ENCODE measurements around the gene PAPLN. TPM values are rescaled to one million over a fixed set of nuclear protein-coding genes. Genes with fewer than 3 reads are reported as not detected.
"Not testable (repeated sequence)": the region's sequence is repeated elsewhere in the genome, so short reads cannot be mapped to it uniquely, and the experiment has no call there.

Gene PAPLN
- total RNA-seq, 1 experiment from 2014 or later, result 9.6 TPM

- no peaks in the 10 kb centered on the region for H3K9me3 ChIP-seq (ENCODE audit: control insufficient read depth in 1 of 2, insufficient read depth in 1 of 2, low read depth in 1 of 2, low read length in 2 of 2)
- no peak overlapping the region for H3K27ac ChIP-seq (ENCODE audit: low read depth, low read length)
- H3K79me2 ChIP-seq (ENCODE audit: insufficient read depth, low read length), result no peaks in the 10 kb centered on the region
- ATAC-seq, result no peak
- H2AFZ ChIP-seq (ENCODE audit: low read depth, low read length, poor library complexity, severe bottlenecking), result no peak overlapping the region
- no peak overlapping the region for H3K4me2 ChIP-seq (ENCODE audit: low read length)
- H3K27me3 ChIP-seq (ENCODE audit: insufficient read depth, low read length), result no peaks in the 10 kb centered on the region
- no peak overlapping the region for H3K9ac ChIP-seq (ENCODE audit: low read length)
- CTCF ChIA-PET, result interaction anchor here (3.7 kb wide), 1 partner anchor 12 kb away, joined by 18 read pairs; no protein-coding TSS in a partner anchor
- peaks cover 0 to 5% of the 10 kb centered on the region in 2 experiments; a peak in 2 of 4 replicates for H3K4me1 ChIP-seq (ENCODE audit: control insufficient read depth in 1 of 2, insufficient read depth in 2 of 2, low read length in 2 of 2)
- TF ChIP-seq, protein P1, sequence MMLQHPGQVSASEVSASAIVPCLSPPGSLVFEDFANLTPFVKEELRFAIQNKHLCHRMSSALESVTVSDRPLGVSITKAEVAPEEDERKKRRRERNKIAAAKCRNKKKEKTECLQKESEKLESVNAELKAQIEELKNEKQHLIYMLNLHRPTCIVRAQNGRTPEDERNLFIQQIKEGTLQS (IDR thresholded peaks at IDR 0.05), result no peak
- TF ChIP-seq EZH2phosphoT487 (IDR thresholded peaks at IDR 0.05; ENCODE audit: borderline replicate concordance) (no peak), MAX (IDR thresholded peaks at IDR 0.05) (no peak), CBX3 (IDR thresholded peaks at IDR 0.05; ENCODE audit: low read depth) (no peak), FOSL1 (IDR thresholded peaks at IDR 0.05; ENCODE audit: low read depth) (no peak), SIN3A (IDR thresholded peaks at IDR 0.05; ENCODE audit: low read depth) (no peak), POLR2A (IDR thresholded peaks at IDR 0.05; ENCODE audit: borderline replicate concordance, extremely low read depth, insufficient read depth, insufficient read length) (no peak), SP1 (IDR thresholded peaks at IDR 0.05; ENCODE audit: low read depth) (no peak), TCF7L2 (IDR thresholded peaks at IDR 0.05; ENCODE audit: borderline replicate concordance, extremely low read depth, insufficient read depth, insufficient read length) (no peak), ZNF274 (IDR thresholded peaks at IDR 0.05; ENCODE audit: low read depth, low read length) (no peak), EZH2 (IDR thresholded peaks at IDR 0.05) (no peak), CTCF (IDR thresholded peaks at IDR 0.05 in 2 of 3, conservative IDR thresholded peaks at IDR 0.05 in 1 of 3; ENCODE audit: borderline replicate concordance in 1 of 3, insufficient read depth in 1 of 3, low read depth in 2 of 3, low read length in 2 of 3) (no peak)
- H3K36me3 ChIP-seq (ENCODE audit: control insufficient read depth in 1 of 2, insufficient read depth in 2 of 2, low read length in 2 of 2), result no peaks in the 10 kb centered on the region
- no TSS peak for BruUV-seq (replicated peaks)
- intact Hi-C loops (cut with micrococcal nuclease), result no loop called here
- RAD21 ChIA-PET (ENCODE audit: low non-redundant PET in 1 of 2, low total read pairs in 2 of 2, uncharacterized antibody in 2 of 2, unreplicated experiment in 2 of 2), result no interaction called here
- no peaks in the 10 kb centered on the region for H4K20me1 ChIP-seq (ENCODE audit: insufficient read depth)
- POLR2A ChIA-PET, result no interaction called here
- H3K9me2 ChIP-seq (ENCODE audit: insufficient read depth), result no peaks in the 10 kb centered on the region
- H3K4me3 ChIP-seq (replicated peaks in 1 of 2; ENCODE audit: low read depth in 1 of 2, low read length in 2 of 2), result no peak overlapping the region
- DNase-seq (ENCODE audit: low read depth, low spot score), result no peak
Measured at GRCh38 chr14:73307261-73307660, 70.0 kb downstream of the PAPLN start.

DNA sequence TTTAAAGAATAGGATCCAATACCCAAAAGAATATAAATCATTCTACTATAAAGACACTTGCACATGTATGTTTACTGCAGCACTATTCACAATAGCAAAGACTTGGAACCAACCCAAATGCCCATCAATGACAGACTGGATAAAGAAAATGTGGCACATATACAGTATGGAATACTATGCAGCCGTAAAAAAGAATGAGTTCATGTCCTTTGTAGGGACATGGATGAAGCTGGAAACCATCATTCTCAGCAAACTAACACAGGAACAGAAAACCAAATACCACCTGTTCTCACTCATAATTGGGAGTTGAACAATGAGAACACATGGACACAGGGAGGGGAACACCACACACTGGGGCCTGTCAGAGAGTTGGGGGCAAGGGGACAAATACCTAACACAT is 71.9 kb downstream of the PAPLN start:
- RAD21 ChIA-PET (ENCODE audit: low non-redundant PET in 1 of 2, low total read pairs in 2 of 2, uncharacterized antibody in 2 of 2, unreplicated experiment in 2 of 2); H3K9me2 ChIP-seq (ENCODE audit: insufficient read depth); H3K27me3 ChIP-seq (ENCODE audit: insufficient read depth, low read length); H3K4me2 ChIP-seq (ENCODE audit: low read length); H3K79me2 ChIP-seq (ENCODE audit: insufficient read depth, low read length); H3K4me3 ChIP-seq (replicated peaks in 1 of 2; ENCODE audit: low read depth in 1 of 2, low read length in 2 of 2); DNase-seq (ENCODE audit: low read depth, low spot score); POLR2A ChIA-PET; H4K20me1 ChIP-seq (ENCODE audit: insufficient read depth); H3K9me3 ChIP-seq (ENCODE audit: control insufficient read depth in 1 of 2, insufficient read depth in 1 of 2, low read depth in 1 of 2, low read length in 2 of 2); H2AFZ ChIP-seq (ENCODE audit: low read depth, low read length, poor library complexity, severe bottlenecking); ATAC-seq; BruUV-seq (replicated peaks); H3K4me1 ChIP-seq (ENCODE audit: control insufficient read depth in 1 of 2, insufficient read depth in 2 of 2, low read length in 2 of 2); H3K36me3 ChIP-seq (ENCODE audit: control insufficient read depth in 1 of 2, insufficient read depth in 2 of 2, low read length in 2 of 2); CTCF ChIA-PET; H3K27ac ChIP-seq (ENCODE audit: low read depth, low read length); intact Hi-C loops (cut with micrococcal nuclease); H3K9ac ChIP-seq (ENCODE audit: low read length): not testable (repeated sequence)
